ENCODE measurements around the gene ZNF521.
"Not testable (repeated sequence)": the region's sequence is repeated elsewhere in the genome, so short reads cannot be mapped to it uniquely, and the experiment has no call there.

ZNF521 gene

DNA sequence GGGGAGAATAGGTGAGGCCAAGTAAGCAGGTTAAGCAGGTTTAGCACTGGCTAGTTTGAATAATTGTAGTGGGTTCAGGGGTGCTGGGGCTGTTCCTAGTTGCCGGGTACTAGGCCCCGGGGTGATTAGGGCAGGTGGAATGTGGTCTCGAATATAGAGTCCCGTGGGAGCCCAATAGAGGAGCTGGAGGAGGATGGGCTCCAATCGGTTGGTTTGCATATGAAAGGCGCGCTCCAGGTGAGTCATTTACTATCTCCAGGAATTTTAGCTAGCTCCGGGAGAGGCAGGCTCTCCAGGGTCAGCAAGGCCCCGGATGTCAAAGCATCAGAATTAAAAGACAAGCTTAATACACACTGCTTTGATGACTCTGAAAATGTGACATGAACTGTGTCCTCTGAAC, 304.0 kb downstream of the ZNF521 start:
- in situ Hi-C loops (cut with MboI; ENCODE audit: low sequenced_read_pairs), result no loop called here

- in situ Hi-C loops (cut with MboI; ENCODE audit: low sequenced_read_pairs), result no loop called here
These were observed 304.5 kb downstream of the ZNF521 start for GRCh38 chr18:25047421-25047820.

- in situ Hi-C loops (cut with MboI; ENCODE audit: low sequenced_read_pairs), result no loop called here
These were observed 307.3 kb downstream of the ZNF521 start for GRCh38 chr18:25044694-25045093.

DNA sequence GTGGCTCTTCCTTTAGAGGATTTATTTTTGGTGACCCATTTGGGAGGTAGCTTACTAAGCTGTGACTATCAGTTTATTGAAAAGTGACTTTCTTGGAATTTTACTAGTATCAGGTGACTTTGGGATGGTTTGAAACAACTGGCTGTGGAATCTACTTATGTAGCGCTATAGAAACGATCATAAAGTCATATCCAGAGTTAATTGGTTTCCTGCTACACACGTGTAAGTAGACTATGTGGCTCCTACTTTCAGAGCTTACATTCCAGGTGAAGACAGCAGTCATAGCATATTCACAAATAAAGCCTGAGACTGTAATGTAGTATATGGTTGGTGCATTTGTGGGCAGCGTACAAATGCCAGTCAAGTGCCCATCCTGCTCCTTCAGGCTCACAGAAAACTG, 308.9 kb downstream of the ZNF521 start:
- in situ Hi-C loops (cut with MboI; ENCODE audit: low sequenced_read_pairs), result no loop called here

- in situ Hi-C loops (cut with MboI; ENCODE audit: low sequenced_read_pairs), result no loop called here
These were observed 309.3 kb downstream of the ZNF521 start for GRCh38 chr18:25042641-25043051.

GRCh38 chr18:25039781-25040180, 312.2 kb downstream of the ZNF521 start:
- in situ Hi-C loops (cut with MboI; ENCODE audit: low sequenced_read_pairs), result no loop called here

DNA sequence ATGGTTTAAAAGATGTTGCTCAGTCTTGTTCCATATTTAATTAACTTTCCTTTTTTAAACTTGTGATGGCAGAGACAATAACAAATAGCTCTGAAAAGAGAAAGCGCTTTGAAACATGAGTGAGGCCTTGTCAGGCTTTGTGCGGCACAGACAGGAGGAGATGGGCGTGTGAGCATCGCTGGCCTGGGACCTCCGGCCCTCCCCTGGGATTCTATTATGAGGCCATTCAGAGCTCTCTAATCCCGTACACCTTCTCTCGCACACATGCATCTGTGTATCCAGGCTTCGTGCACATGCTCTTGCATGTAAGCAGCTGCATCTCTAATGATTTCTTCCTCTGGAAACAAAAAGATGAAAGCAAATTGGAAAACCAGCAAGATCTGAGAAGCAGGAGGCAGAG, 313.7 kb downstream of the ZNF521 start:
- in situ Hi-C loops (cut with MboI; ENCODE audit: low sequenced_read_pairs), result no loop called here

DNA sequence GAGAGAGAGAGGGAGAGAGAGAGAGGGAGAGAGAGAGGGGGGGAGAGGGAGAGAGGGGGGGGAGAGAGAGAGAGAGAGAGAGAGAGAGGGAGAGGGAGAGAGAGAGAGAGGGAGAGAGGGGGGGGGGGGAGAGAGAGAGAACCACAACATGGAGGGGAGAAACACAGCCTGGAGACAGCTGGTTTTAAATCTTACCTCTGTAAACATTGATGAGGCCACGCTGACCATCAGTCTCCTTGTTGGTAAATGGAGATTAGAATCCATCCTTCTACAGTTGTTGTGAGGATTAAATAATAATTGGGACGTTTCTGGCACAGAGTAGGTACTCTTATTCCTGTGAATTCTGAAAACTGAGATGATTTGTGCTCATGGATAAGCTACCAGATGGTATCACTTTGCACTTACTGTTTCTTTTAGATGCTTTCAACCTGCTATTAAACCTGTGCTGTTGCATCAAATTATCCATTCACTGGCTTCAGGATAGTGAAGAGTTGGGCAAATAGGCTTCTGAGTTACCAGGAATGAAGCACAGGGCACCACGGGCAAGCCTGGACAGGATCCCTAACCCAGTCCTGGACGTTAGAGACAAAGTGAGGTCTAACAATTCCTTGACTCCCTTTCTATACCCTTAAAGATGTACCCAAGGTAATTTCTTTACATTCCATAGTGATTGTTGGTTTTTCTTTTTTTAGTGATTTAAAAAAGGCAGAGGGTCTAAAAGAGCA, 318.1 kb downstream of the ZNF521 start:
- in situ Hi-C loops (cut with MboI; ENCODE audit: low sequenced_read_pairs), result no loop called here

GRCh38 chr18:25033175-25033574, 318.8 kb downstream of the ZNF521 start:
- in situ Hi-C loops (cut with MboI; ENCODE audit: low sequenced_read_pairs), result not testable (repeated sequence)

- in situ Hi-C loops (cut with MboI; ENCODE audit: low sequenced_read_pairs), result no loop called here
These were observed 322.2 kb downstream of the ZNF521 start for GRCh38 chr18:25029802-25030201.

- in situ Hi-C loops (cut with MboI; ENCODE audit: low sequenced_read_pairs), result no loop called here
These were observed 332.0 kb downstream of the ZNF521 start for GRCh38 chr18:25019931-25020330.

- in situ Hi-C loops (cut with MboI; ENCODE audit: low sequenced_read_pairs), result no loop called here
These were observed 332.7 kb downstream of the ZNF521 start for GRCh38 chr18:25019086-25019860.

- in situ Hi-C loops (cut with MboI; ENCODE audit: low sequenced_read_pairs), result no loop called here
These were observed 335.3 kb downstream of the ZNF521 start for GRCh38 chr18:25016666-25017065.

- in situ Hi-C loops (cut with MboI; ENCODE audit: low sequenced_read_pairs), result no loop called here
These were observed 335.8 kb downstream of the ZNF521 start for GRCh38 chr18:25016181-25016580.

Measured in HL-60/S4 treated with phorbol 12-myristate 13-acetate at 8.2 ng/mL for 4 days and 3 days (cell line).